ENCODE results near the gene SEC16A. TPM values are rescaled to one million over a fixed set of nuclear protein-coding genes. Genes with fewer than 3 reads are reported as not detected.

SEC16A gene
- total RNA-seq, 4 donors from 2014 or later, result 31.2 to 49.1 (median 38.6) TPM

DNA sequence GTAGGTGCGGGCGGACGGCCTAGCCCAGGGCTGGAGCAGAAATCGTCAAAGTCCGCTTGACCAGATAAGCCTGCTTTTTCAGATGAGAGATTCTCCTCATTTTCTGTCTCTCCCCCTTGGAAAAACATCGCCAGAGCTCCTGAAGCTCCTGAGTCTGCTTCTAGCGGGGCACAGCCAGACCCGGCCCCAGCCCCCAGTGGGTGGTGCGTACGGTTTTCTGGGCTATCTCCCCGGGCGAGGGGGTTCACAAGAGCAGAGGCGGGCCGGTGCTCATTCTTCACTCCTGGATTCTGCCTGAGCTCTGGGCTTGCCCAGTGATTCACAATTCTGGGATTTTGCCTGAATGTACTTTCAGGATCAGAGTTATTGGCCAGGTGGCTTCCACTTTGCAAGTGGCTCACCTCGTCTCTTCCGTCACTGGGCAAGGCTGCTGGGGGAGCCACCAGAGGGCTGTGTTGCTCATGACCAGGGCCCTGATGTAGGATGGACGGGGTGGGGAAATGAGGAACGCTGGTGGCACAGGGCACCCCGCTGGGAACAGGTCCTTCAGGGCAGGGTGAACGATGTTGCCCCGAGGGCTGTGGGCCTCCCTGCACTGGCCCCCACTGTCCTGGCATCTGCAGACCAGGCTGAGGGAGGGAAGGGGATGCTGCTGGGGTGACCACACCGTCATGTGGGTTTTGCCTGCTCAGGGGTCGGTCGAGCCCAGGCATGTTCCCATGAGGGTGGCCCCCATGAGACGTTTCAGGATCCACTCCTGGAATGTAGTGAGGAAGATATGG, 6.3 kb downstream of the SEC16A start:
- no peak overlapping the region for H3K27ac ChIP-seq
- peaks cover 25 to 83% (median 52%) of the 10 kb centered on the region in 3 donors for H3K36me3 ChIP-seq
- DNase-seq, result no peak
- H3K9me3 ChIP-seq, result no peaks in the 10 kb centered on the region
- peaks cover 2 to 19% (median 5%) of the 10 kb centered on the region in 3 donors for H3K4me1 ChIP-seq
- WGBS, 2 donors, result 91% methylated on average over 12 of the region's 25 CpGs; no CpG with 5 or more reads in 1 of the 2 donors
- H3K27me3 ChIP-seq, result no peaks in the 10 kb centered on the region
- intact Hi-C loops (cut with DNase I), result no loop called here
- no peak for TF ChIP-seq POLR2A (IDR thresholded peaks at IDR 0.05)
- no peak for TF ChIP-seq CTCF (IDR thresholded peaks at IDR 0.05)
- no peak overlapping the region for H3K4me3 ChIP-seq

DNA sequence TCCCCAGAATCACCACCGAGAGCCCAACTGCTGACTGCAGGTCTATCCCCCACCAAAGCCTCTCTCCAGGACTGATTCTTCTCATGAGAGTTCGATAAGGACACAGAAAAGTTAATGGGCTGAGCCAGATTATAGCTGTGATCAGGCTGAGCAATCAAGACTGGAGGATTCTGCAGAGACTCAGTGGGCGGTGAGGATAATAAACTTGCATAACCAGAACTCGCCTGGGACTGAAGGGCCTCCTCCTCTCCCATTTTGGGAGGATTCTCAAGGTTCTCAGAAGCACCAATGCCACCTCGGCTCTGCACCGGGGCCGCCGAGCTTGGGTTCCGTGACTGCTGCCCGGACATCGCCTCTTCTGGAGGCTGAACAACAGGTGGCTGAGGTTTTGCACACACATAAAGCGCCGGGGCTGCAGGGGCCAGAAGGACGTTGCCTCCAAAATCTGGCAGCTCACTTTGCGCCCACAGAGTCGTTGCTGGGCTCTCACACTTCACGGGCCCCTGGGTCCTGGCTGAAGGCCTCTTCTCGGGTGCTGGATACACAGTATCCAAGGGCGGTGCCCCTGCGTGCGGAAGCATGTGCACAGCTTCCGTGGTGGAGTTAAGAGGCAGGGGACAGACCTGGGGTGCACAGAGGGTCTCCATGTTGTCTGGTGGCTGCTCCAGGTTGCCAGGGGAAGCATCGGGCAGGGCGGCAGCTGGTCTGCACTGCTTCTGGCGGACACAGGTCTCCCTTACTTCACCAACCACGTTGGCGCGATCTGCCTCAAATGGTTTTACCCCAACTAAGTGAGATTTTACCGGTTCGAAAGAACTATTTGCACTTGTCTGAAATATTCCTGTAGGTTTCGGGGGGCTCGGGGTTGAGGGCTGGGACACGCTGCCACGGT, 7.6 kb downstream of the SEC16A start:
- H3K27ac ChIP-seq, result no peak overlapping the region
- no peak for DNase-seq
- no peak for TF ChIP-seq CTCF (IDR thresholded peaks at IDR 0.05)
- WGBS, 2 donors, result 86 to 96% methylated on average over 6 to 13 of the region's 34 CpGs
- intact Hi-C loops (cut with DNase I), result no loop called here
- H3K9me3 ChIP-seq, result no peaks in the 10 kb centered on the region
- no peaks in the 10 kb centered on the region for H3K27me3 ChIP-seq
- peaks cover 0 to 6% (median 0%) of the 10 kb centered on the region in 3 donors for H3K4me1 ChIP-seq
- peaks cover 31 to 96% (median 63%) of the 10 kb centered on the region in 3 donors for H3K36me3 ChIP-seq
- no peak overlapping the region for H3K4me3 ChIP-seq

DNA sequence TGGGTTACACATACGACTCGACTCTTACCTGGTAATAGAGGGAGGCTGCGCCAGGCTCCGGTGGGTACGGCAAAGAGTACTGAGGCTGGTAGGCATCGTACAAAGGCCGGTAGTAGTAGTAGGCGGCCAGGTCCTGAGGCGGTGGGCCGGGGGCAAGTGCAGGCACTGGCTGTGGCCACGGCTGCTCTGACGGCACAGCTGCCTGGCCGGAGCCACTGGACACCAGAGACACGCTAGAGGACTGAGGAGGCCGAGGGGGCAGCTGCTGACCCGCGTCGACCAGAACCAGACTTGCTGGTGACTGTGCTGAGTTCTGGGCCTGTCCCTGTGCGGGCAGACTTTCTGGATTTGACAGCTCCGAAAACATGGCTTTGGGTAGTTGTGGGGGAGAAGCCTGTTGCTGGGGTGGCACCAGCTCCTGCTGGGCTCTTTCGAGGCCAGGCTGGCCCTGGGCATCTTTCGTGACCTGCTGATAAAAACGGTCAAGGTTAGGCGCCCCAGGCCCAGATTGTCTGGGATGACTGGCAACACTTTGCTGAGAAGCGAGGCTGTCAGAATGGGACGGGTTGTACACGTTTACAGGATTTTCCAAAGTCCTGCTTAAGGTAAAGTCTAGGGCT, 8.7 kb downstream of the SEC16A start:
- no peak for DNase-seq
- intact Hi-C loops (cut with DNase I), result no loop called here
- no peaks in the 10 kb centered on the region for H3K27me3 ChIP-seq
- H3K27ac ChIP-seq, result no peak overlapping the region
- 91 to 93% methylated on average over 17 to 19 of the region's 27 CpGs for WGBS, 2 donors
- no peak for TF ChIP-seq CTCF (IDR thresholded peaks at IDR 0.05)
- no peak for TF ChIP-seq POLR2A (IDR thresholded peaks at IDR 0.05)
- H3K4me3 ChIP-seq, result no peak overlapping the region
- no peaks in the 10 kb centered on the region for H3K9me3 ChIP-seq
- H3K36me3 ChIP-seq, result peaks cover 37 to 98% (median 71%) of the 10 kb centered on the region in 3 donors
- H3K4me1 ChIP-seq, result no peaks in the 10 kb centered on the region

DNA sequence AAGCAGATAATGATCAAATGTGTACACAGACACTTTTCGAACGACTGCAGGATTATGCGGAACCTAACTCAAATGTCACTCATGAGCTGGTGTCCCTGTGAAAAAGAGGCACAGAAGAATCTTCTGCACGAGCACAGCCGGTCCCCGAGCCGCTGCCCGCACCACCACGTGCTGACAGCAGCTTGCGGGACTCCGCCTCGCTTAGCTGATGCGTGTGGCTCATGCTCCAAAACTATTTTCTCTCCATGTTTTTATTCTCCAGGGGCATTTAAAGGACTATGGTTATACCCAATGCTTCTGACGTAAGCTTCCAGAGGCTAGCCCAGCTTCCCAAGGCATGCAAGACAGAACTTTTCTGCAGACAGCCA, 9.5 kb downstream of the SEC16A start:
- no peak overlapping the region for H3K27ac ChIP-seq
- no peaks in the 10 kb centered on the region for H3K4me1 ChIP-seq
- H3K27me3 ChIP-seq, result no peaks in the 10 kb centered on the region
- intact Hi-C loops (cut with DNase I), result no loop called here
- no peak overlapping the region for H3K4me3 ChIP-seq
- no peak for DNase-seq
- 86 to 98% methylated on average over 9 to 12 of the region's 14 CpGs for WGBS, 2 donors
- no peaks in the 10 kb centered on the region for H3K9me3 ChIP-seq
- peaks cover 37 to 100% (median 71%) of the 10 kb centered on the region in 3 donors for H3K36me3 ChIP-seq
- no peak for TF ChIP-seq CTCF (IDR thresholded peaks at IDR 0.05)
- no peak for TF ChIP-seq POLR2A (IDR thresholded peaks at IDR 0.05)
